NCI-H524 treated with DMSO at 0.1 percent for 48 hours (cell line): ENCODE data around the gene CERS1.

Experiments
- DNase-seq: peaks from one replicate; lab custom pipeline; 2025; lab: John Stamatoyannopoulos, UW

Gene CERS1

DNA sequence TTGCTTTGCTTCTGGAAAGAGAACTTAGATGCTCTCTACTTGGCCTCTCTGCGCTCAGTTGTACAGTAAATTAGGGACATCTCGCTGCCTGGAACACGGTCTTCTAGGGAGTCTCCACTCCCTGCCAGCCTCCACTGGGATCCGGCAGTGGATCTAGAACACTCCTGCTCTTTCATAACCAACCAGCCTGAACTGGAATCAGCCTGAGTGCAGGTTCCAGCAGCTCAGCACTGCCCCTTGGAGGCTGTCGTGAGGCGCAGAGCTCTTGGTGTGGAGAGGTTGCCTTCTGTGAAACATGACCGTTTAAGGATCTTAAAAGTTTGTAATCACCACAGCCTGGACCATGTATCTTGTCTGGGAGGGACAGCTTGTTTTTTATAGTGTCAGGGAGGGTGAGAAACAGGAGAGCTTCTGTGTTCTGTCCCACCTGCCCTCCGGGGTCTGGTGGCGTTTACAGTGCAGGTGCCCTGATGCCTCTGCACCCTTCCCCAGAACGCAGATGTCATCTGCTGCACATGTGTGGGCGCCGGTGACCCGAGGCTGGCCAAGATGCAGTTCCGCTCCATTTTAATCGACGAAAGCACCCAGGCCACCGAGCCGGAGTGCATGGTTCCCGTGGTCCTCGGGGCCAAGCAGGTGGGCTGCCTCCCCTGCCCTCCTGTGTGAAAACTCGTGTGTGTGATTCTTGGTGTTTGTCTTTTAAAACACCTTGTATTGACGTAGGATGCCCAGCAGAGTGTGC, 39.4 kb downstream of the CERS1 start:
- DNase-seq, result no peak

GRCh38 chr19:18855647-18856384, 40.1 kb downstream of the CERS1 start:
- no peak for DNase-seq

DNA sequence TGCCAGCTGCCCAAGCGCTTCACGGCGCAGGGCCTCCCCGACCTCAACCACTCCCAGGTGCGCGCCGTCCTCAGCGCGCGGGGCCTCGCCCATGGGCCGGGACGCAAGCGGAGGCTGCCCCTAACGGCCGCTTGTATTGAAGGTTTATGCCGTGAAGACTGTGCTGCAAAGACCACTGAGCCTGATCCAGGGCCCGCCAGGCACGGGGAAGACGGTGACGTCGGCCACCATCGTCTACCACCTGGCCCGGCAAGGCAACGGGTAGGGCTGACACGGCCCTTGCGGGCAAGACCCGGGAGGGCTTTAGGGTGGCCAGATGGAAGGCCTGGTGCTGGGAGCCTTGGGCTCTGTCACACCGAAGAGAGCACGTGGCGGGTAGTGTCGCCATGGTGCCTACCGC, 41.0 kb downstream of the CERS1 start:
- DNase-seq, result no peak

DNA sequence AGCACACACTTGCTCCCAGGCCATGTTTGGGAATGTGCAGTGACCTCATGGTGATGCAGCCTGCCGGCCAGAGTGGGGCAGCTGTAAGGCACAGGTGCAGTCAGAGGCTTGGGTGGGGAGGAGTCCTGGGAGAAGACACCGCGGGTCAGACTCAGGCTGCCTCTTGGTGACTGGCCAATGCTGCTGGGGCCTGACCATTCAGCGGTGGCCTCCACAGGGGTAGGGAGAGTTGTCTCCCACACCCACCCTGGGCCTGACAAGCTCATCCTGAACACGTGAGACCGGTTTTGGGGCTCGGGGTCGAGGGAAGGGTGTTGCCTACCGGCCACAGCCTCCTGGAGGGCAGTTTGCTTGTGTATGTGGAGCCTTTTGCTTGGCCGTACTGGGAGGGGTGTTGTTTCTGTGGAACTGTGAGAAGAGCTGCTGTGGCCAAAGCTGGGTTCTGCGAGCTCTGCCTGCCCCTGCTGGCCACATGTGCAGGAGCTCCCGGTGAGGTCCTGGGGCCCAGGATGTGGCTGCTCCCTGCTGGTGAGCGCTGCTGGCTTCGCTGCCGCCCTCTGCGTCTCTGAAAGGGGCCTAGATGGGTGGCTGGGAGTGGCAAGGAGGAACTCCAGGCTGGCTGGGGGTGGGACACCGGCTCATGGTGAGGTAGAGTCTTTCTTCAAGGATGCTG, 42.1 kb downstream of the CERS1 start:
- no peak for DNase-seq

- DNase-seq, result no peak
Observed at GRCh38 chr19:18852648-18853047, 43.3 kb downstream of the CERS1 start.

GRCh38 chr19:18851673-18852325, 44.2 kb downstream of the CERS1 start:
- DNase-seq, result no peak

DNA sequence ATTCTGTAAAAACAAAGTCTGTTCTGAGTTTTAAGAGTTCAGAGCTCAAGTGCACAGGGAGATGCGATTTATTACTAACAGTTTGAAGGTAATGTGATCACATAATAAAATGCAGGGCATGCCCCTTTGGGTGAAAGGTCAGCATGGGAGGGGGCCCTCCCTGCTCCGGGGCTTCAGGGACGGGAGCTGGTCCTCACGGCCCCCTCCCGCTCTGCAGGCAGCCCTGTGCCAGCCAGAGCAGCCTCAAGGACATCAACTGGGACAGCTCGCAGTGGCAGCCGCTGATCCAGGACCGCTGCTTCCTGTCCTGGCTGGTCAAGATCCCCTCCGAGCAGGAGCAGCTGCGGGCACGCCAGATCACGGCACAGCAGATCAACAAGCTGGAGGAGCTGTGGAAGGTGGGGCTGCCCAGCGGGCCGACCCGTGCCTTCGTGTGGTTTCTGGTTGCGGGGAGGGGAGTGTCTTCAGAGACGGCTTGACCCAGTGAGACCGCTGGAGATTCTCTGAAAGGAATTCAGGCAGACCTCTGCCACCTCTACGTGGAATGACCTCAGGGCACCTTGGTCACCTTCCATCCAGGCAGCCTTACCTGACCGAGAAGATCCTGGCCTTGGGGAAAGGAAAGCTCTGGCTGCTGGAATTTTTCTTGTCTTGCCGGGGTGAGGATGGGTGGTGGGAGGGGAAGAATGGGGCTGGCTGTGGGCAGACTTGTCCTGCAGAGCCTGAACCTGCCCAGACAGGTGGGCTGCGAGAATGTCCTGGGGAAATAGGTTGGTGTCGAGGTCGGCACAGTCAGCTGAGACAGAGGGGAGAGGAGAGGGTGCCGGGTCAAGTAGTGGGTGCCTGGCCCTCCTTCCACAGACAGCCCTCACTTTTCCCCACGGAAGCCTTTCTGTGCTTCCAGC, 45.2 kb downstream of the CERS1 start:
- DNase-seq, result no peak

DNA sequence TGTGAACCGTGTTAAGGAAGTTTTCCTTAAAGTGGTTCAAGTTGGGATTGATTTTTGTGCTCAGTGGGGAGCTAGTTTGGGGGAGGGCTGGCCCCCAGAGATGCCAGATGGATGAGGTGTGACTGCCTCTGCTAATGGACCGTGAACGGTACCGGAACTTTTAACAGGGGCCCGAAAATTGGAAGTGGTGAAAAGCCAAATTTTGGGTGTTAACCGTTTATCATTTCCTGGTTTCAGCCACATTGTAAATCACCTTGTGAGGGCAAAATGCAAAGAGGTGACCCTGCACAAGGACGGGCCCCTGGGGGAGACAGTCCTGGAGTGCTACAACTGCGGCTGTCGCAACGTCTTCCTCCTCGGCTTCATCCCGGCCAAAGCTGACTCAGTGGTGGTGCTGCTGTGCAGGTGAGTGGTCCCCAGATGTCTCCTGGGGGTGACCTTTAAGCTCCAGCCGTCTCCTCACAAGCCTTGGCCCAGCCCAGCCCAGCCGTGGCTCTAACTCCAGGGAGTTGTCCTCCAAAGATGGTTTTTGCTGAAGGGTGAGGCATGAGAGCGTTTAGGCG, 46.0 kb downstream of the CERS1 start:
- no peak for DNase-seq

- no peak for DNase-seq
Observed at GRCh38 chr19:18848878-18849661, 46.9 kb downstream of the CERS1 start.

DNA sequence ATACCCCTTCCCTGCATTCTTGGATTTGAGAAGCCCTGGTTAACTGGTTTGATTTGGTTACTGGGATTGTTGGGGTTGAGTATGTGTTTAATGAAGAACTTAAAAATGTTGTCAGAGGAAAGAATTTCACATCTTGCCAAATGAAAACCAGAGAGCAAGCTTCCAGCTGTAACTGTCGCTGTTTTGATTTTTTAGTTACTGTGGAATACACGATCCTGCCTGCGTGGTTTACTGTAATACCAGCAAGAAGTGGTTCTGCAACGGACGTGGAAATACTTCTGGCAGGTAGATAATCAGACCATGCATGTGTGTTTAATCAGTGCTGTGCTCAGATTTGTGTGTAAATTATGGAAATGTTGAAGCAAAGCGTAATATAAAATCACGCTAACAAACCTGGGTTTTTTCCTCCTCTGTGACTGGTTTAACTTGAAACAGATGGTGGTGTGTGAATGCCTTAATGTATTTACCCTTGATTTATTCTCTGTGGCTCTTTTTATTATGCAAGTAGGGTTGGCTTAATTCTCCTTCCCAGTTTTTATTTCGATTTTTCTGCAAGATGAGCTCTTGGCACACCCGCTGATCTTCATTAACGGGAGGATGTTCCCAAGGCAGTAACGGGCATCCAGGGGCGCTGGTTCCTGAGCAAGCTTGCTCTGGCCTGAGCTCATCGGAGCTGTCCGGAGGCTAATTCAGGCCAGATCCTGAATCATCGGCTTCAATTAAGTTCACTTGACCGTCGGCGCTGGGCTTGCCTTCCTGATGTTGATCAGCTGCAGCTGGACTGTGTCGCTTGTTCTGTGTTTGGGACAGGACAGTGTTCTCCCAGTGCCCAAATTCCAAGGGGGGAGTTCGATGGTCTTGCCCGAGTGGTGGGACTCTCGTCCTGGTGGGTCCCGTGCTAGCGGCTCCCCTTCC, 48.2 kb downstream of the CERS1 start:
- DNase-seq, result no peak

DNA sequence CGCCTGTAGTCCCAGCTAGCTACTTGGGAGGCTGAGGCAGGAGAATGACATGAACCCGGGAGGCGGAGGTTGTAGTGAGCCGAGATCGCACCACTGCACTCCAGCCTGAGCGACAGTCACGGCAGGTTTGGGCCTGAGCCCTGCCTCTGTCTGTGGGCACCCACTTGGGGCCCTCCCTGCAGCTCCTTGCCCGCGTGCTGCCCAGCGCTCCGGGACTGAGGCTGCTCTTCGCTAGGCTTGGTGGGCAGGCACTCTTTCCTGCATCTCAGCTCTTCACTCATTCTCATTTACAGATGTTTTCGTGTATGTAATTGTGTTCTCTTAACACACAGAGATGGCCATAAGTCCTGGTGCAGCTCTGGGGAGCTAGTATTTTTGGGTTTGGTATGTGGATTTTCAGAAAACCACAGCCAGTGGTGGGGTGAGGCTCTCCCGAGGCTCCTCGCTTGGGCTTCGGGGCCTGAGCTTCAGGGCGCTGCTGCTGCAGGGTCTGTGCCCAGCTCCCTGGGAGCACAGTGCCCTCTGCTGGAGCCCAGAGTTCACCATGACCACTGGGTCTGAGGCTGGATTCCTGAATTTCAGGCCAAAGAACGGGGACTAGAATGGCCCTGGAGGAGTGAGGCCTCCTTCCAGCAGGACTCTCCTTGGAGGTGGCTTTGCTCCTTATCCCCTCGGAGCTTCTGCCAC, 49.0 kb downstream of the CERS1 start:
- no peak for DNase-seq

- no peak for DNase-seq
Observed at GRCh38 chr19:18845961-18846360, 50.0 kb downstream of the CERS1 start.

- DNase-seq, result no peak
Observed at GRCh38 chr19:18844806-18845329, 51.1 kb downstream of the CERS1 start.

DNA sequence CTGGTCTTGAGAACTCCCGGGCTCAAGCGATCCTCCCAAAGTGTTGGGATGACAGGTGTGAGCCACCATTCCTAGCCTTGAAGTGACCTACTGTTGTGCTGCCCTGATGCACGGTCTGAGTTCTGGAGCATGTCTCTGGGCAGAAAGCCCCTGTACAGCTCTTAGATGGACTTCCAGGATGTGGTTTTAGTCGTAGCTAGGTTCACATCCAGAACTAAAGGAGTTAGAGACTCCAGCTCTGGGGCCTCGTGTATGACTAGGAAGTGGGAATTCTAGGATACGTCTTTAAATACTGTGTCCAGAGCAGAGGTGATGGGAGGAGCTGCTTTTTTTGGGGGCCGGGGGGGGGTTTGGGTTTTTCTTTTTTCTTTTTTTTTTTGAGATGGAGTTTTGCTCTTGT, 52.0 kb downstream of the CERS1 start:
- no peak for DNase-seq

GRCh38 chr19:18842166-18842565, 53.8 kb downstream of the CERS1 start:
- DNase-seq, result no peak

DNA sequence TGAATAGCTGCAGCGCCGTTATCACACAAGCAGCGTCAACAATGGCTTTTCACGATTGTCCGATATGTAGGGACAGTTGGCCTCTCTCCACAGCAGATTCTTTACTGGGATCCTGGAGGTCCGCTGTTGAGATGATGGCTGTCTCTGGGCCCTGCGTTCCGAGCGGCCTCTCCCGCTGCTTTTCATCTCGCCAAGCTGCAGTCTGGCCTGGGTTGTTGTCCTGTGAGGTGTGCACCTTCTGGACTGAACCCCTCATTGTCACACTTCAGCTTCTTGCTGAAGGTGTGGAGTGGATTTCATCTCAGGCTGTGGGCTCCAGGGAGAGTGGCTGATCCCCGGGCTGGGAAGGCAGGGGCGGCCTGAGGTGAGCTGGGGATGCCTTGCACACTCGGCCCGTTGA, 54.6 kb downstream of the CERS1 start:
- no peak for DNase-seq

- DNase-seq, result no peak
Observed at GRCh38 chr19:18840288-18841267, 55.4 kb downstream of the CERS1 start.
